ENCODE measurements around the gene QPCT.

GRCh38 chr2:37297632-37298031 is 46.8 kb upstream of the QPCT start:
- TF ChIP-seq POLR2A (IDR thresholded peaks at IDR 0.05): no peak
- no peak for TF ChIP-seq CTCF (IDR thresholded peaks at IDR 0.05)

All from esophagus squamous epithelium (tissue), 4 donors.